AG08395 (cell line): ENCODE measurements around the gene MTHFD1L.
"Not testable (repeated sequence)": the region's sequence is repeated elsewhere in the genome, so short reads cannot be mapped to it uniquely, and the experiment has no call there.

Experiments
- DNase-seq: peaks from one replicate; pipeline ENCODE4 v3.0.0; 2012; ENCODE audit warnings: mixed read lengths, low spot score

The MTHFD1L gene

GRCh38 chr6:151067684-151068596 is 202.4 kb downstream of the MTHFD1L start:
- DNase-seq, result peak; percentile 79

- peak; percentile 59 for DNase-seq
Measured at GRCh38 chr6:151068761-151069312, 203.3 kb downstream of the MTHFD1L start.

GRCh38 chr6:151069641-151070040 is 204.1 kb downstream of the MTHFD1L start:
- DNase-seq, result no peak

GRCh38 chr6:151070631-151071051 is 205.1 kb downstream of the MTHFD1L start:
- DNase-seq, result no peak

GRCh38 chr6:151071295-151071694 is 205.8 kb downstream of the MTHFD1L start:
- DNase-seq, result peak; percentile 68

- no peak for DNase-seq
Measured at GRCh38 chr6:151073146-151073545, 207.6 kb downstream of the MTHFD1L start.

- no peak for DNase-seq
Measured at GRCh38 chr6:151073701-151074100, 208.2 kb downstream of the MTHFD1L start.

- DNase-seq, result no peak
Measured at GRCh38 chr6:151075005-151075404, 209.5 kb downstream of the MTHFD1L start.

GRCh38 chr6:151075527-151075926 is 210.0 kb downstream of the MTHFD1L start:
- no peak for DNase-seq

GRCh38 chr6:151075930-151076555 is 210.5 kb downstream of the MTHFD1L start:
- no peak for DNase-seq

- DNase-seq, result no peak
Measured at GRCh38 chr6:151078655-151079054, 213.2 kb downstream of the MTHFD1L start.

GRCh38 chr6:151081656-151082055 is 216.2 kb downstream of the MTHFD1L start:
- no peak for DNase-seq

GRCh38 chr6:151082079-151082478 is 216.6 kb downstream of the MTHFD1L start:
- no peak for DNase-seq

- DNase-seq, result no peak
Measured at GRCh38 chr6:151084275-151084674, 218.8 kb downstream of the MTHFD1L start.

- not testable (repeated sequence) for DNase-seq
Measured at GRCh38 chr6:151087055-151087454, 221.6 kb downstream of the MTHFD1L start.

GRCh38 chr6:151087861-151088598 is 222.5 kb downstream of the MTHFD1L start:
- DNase-seq, result peak; percentile 65

- no peak for DNase-seq
Measured at GRCh38 chr6:151088599-151088935, 223.1 kb downstream of the MTHFD1L start.

GRCh38 chr6:151088963-151089362 is 223.5 kb downstream of the MTHFD1L start:
- DNase-seq, result no peak

GRCh38 chr6:151089978-151090377 is 224.5 kb downstream of the MTHFD1L start:
- DNase-seq, result no peak

GRCh38 chr6:151091571-151091970 is 226.1 kb downstream of the MTHFD1L start:
- no peak for DNase-seq

- DNase-seq, result no peak
Measured at GRCh38 chr6:151092591-151092990, 227.1 kb downstream of the MTHFD1L start.

- no peak for DNase-seq
Measured at GRCh38 chr6:151093706-151094105, 228.2 kb downstream of the MTHFD1L start.
